ENCODE data around the gene UCK2. TPM values are rescaled to one million over a fixed set of nuclear protein-coding genes. Genes with fewer than 3 reads are reported as not detected.
A peak's percentile ranks its signal among the peaks of the same experiment; 100 is the strongest.

The UCK2 gene
- total RNA-seq, 2 donors from 2014 or later: 8.8 to 19.3 TPM

DNA sequence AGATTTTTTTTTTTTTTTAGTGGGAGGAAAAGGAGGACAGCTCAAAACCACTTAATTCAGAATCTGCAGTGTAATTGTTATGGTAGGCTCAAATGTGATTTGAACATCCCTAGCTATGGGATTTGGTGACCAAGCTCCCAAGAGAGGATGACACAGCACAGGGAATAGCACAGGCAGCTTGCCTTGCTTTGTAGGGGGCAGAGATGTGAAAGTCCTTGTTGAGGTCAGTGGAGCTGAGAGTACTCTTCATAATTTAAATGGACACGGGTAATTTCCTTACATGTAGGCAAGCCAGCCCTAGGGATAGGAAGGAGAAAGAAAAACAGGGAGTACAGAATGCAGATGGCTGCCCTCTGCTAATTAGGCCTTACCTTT, 3.2 kb upstream of the UCK2 start:
- no peaks in the 10 kb centered on the region for H3K9me3 ChIP-seq
- H3K27me3 ChIP-seq: no peaks in the 10 kb centered on the region
- H3K27ac ChIP-seq: no peak overlapping the region
- peaks cover 0 to 15% of the 10 kb centered on the region in 2 donors for H3K4me1 ChIP-seq
- H3K4me3 ChIP-seq: no peak overlapping the region
- no peak for DNase-seq (ENCODE audit: low spot score)
- H3K36me3 ChIP-seq: no peaks in the 10 kb centered on the region
- TF ChIP-seq, protein P1, sequence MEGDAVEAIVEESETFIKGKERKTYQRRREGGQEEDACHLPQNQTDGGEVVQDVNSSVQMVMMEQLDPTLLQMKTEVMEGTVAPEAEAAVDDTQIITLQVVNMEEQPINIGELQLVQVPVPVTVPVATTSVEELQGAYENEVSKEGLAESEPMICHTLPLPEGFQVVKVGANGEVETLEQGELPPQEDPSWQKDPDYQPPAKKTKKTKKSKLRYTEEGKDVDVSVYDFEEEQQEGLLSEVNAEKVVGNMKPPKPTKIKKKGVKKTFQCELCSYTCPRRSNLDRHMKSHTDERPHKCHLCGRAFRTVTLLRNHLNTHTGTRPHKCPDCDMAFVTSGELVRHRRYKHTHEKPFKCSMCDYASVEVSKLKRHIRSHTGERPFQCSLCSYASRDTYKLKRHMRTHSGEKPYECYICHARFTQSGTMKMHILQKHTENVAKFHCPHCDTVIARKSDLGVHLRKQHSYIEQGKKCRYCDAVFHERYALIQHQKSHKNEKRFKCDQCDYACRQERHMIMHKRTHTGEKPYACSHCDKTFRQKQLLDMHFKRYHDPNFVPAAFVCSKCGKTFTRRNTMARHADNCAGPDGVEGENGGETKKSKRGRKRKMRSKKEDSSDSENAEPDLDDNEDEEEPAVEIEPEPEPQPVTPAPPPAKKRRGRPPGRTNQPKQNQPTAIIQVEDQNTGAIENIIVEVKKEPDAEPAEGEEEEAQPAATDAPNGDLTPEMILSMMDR (IDR thresholded peaks at IDR 0.05): no peak

DNA sequence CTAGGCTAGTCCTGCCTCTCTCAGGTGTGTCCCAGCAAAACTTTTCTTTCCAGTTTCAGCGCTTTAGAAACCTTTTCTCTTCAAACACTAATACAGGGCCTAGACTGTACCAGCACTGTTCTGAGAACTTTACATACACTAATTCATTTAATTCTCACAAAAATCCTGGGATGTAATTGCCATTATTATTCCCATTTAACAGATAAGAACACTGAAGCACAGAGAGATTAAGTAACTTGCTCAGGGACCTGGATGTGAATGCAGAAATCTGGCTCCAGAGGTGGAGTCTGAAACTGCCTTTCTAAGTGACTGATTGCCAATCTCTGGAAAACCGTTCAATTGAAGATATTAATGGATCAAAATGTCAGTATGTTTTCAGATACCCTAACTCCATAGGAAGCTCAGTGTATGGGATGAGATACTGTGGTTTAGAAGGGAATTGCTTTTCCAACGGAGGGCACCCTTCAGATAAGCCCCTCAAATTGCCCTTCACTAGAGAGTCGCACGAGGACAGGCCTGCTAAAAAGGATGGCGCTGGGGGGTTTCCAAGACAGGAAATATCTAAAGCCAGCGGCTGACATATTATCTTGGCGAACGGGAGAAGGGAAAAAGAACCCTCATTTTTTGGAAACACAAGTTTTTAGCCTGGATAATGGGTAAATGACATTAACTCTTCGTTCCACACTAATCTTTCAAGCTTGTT, 698 bp upstream of the UCK2 start:
- peak overlapping the region; percentile 90 to 97 for H3K27ac ChIP-seq
- H3K4me1 ChIP-seq: peaks cover 0 to 19% of the 10 kb centered on the region in 2 donors
- TF ChIP-seq, protein P1 (IDR thresholded peaks at IDR 0.05): no peak
- no peaks in the 10 kb centered on the region for H3K27me3 ChIP-seq
- H3K9me3 ChIP-seq: no peaks in the 10 kb centered on the region
- H3K4me3 ChIP-seq: peak overlapping the region; percentile 83 to 88
- no peak for DNase-seq (ENCODE audit: low spot score)
- no peaks in the 10 kb centered on the region for H3K36me3 ChIP-seq

DNA sequence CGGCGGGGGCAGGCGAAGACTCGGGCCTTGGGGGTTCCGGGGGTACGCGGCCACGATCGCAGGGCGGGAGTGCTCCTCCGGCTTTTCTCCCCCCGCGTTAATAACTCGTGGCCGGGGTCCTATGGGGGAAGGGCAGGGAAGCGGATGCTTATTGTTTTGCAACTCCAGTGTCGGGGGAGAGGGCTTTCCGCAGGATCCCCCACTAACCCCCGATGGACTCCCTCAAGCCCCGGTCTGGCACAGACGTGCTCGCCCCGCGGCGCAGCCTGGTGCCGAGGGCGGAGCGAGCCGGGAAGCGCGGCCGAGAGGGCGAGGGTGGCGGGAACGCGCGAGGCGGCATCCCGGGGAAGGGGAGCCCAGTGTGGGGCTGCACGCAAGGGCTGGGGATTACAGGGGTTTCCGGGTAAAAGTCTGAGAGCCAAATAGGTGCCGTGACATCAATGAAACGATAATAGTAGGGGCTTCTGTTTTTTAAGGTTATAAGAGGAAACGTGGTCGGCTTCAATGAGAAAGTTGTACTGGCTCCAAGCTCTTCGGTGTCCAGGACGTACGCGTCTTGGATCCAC, 772 bp downstream of the UCK2 start:
- no peaks in the 10 kb centered on the region for H3K9me3 ChIP-seq
- peak overlapping the region; percentile 90 to 97 for H3K27ac ChIP-seq
- no peaks in the 10 kb centered on the region for H3K36me3 ChIP-seq
- TF ChIP-seq, protein P1 (IDR thresholded peaks at IDR 0.05): no peak
- peaks cover 0 to 19% of the 10 kb centered on the region in 2 donors for H3K4me1 ChIP-seq
- no peaks in the 10 kb centered on the region for H3K27me3 ChIP-seq
- no peak for DNase-seq (ENCODE audit: low spot score)
- peak overlapping the region; percentile 83 to 88 for H3K4me3 ChIP-seq

DNA sequence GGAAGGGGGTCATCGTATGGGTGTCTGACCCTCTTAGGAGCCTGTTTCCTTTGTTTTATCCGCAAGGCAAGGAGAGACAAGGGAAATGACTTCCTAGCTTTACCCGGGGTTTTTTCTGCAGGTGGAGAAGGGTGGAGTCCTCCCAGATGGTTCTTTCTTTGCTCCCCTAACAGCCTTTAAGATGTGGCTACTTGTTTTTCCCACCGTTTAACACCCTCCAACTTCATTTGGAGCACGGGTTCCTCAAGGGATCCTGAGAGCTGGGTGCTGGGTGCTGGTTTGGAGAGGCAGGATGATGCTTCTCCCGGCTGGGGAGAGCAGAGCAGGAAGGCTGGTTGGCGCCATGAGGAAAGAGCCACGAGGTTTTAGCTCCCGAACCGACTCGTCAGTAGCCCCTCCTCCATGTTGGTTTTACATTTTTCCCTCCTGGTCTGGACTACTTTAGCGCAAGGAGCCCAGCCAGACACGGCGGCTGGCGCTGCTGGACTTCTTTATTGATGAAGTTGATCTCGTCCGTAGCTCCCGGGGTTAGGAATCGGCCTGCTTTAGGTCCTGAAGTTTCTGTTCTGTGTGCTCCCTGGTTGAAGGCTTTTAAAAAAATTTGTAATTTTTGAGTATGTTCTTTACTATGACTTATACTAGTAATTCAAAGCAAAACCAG, 1.4 kb downstream of the UCK2 start:
- H3K4me1 ChIP-seq: peaks cover 0 to 19% of the 10 kb centered on the region in 2 donors
- no peak for DNase-seq (ENCODE audit: low spot score)
- no peaks in the 10 kb centered on the region for H3K36me3 ChIP-seq
- no peaks in the 10 kb centered on the region for H3K9me3 ChIP-seq
- TF ChIP-seq, protein P1 (IDR thresholded peaks at IDR 0.05): no peak
- no peaks in the 10 kb centered on the region for H3K27me3 ChIP-seq
- H3K27ac ChIP-seq: peak overlapping the region; percentile 90 to 97
- H3K4me3 ChIP-seq: peak overlapping the region; percentile 83 to 88

DNA sequence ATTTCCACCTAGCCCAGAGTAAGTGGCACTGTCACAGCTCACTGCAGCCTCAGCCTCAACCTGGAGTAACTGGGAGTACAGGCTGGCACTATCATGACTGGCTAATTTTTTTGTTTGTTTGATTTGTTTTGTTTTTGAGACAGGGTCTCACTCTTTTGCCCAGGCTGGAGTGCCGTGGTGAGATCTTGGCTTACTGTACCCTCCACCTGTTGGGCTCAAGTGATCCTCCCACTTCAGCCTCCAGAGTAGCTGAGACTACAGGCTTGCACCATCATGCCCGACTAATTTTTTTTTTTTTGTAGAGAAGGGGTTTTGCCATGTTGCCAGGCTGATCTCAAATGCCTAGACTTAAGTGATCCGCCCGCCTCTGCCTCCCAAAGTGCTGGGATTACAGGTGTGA, 2.5 kb downstream of the UCK2 start:
- H3K9me3 ChIP-seq: no peaks in the 10 kb centered on the region
- TF ChIP-seq, protein P1 (IDR thresholded peaks at IDR 0.05): no peak
- H3K27me3 ChIP-seq: no peaks in the 10 kb centered on the region
- H3K4me1 ChIP-seq: peaks cover 0 to 19% of the 10 kb centered on the region in 2 donors
- H3K36me3 ChIP-seq: no peaks in the 10 kb centered on the region
- no peak for DNase-seq (ENCODE audit: low spot score)
- H3K27ac ChIP-seq: no peak overlapping the region
- H3K4me3 ChIP-seq: no peak overlapping the region

Measured in right atrium auricular region (tissue), 2 donors.